Measurements from ENCODE around the gene CNPY3. TPM values are rescaled to one million over a fixed set of nuclear protein-coding genes. Genes with fewer than 3 reads are reported as not detected.

Gene CNPY3
- total and polyA plus RNA-seq, 2 of the 13 experiments (the other 11 are each of a cell fraction or from before 2014, with no cell fraction given), result 42.3 to 60.2 TPM

- TF ChIP-seq RBFOX2 (IDR thresholded peaks at IDR 0.05; ENCODE audit: low read depth, low read length), result peak; percentile 98
- peak; percentile 75 for TF ChIP-seq PAXIP1 (CRISPR knock-in tag; conservative IDR thresholded peaks at IDR 0.05)
- peak; percentile 68; the same call in 1 of the 2 replicates for TF ChIP-seq ZNF800 (CRISPR knock-in tag; IDR thresholded peaks at IDR 0.05)
- TF ChIP-seq ZNF556 (CRISPR knock-in tag; IDR thresholded peaks at IDR 0.05; ENCODE audit: borderline replicate concordance), result no peak; the same call in 1 of the 2 replicates
- TF ChIP-seq HMGA1 (CRISPR knock-in tag; conservative IDR thresholded peaks at IDR 0.05), result no peak
- no peak for TF ChIP-seq STAT5B (CRISPR knock-in tag; IDR thresholded peaks at IDR 0.05)
- peak; percentile 76 for TF ChIP-seq ASH2L (IDR thresholded peaks at IDR 0.05; ENCODE audit: insufficient read length, low read depth, low read length)
- TF ChIP-seq ZSCAN31 (CRISPR knock-in tag; IDR thresholded peaks at IDR 0.05; ENCODE audit: low read depth), result peak; percentile 63; the same call in 1 of the 2 replicates
- no peak for TF ChIP-seq ZNF878 (CRISPR knock-in tag; IDR thresholded peaks at IDR 0.05)
- peak; percentile 15; the same call in 1 of the 2 replicates for TF ChIP-seq CSRNP1 (CRISPR knock-in tag; IDR thresholded peaks at IDR 0.05)
- peak; percentile 92 for TF ChIP-seq ZNF580 (CRISPR knock-in tag; IDR thresholded peaks at IDR 0.05; ENCODE audit: borderline replicate concordance, low read depth)
- TF ChIP-seq ZNF331 (CRISPR knock-in tag; IDR thresholded peaks at IDR 0.05), result peak; percentile 75; the same call in 1 of the 2 replicates
- no peak; the same call in 1 of the 2 replicates for TF ChIP-seq EHMT2 (IDR thresholded peaks at IDR 0.05; ENCODE audit: borderline replicate concordance, low read depth, low read length)
- no peak for TF ChIP-seq DMTF1 (CRISPR knock-in tag; IDR thresholded peaks at IDR 0.05)
- peak; percentile 97 for TF ChIP-seq SAP130 (CRISPR knock-in tag; IDR thresholded peaks at IDR 0.05; ENCODE audit: low read depth)
- TF ChIP-seq ZNF362 (CRISPR knock-in tag; IDR thresholded peaks at IDR 0.05; ENCODE audit: borderline replicate concordance), result no peak
- TF ChIP-seq ZNF224 (CRISPR knock-in tag; IDR thresholded peaks at IDR 0.05), result no peak
These were observed 49.7 kb downstream of the CNPY3 start, which contains the start of gene PEX6 (continued) for GRCh38 chr6:42978839-42979522.
